HG03039 (cell line): ENCODE data around the gene WFDC5.

ENCODE experiments used
- ATAC-seq: cut with Tn5 transposase; IDR thresholded peaks from one replicate; pipeline ENCODE4 v1.9.1; 2021; ENCODE audit warnings: mild to moderate bottlenecking, moderate library complexity; ENCODE audit not compliant: unreplicated experiment

The WFDC5 gene

GRCh38 chr20:45115829-45116228 lies 855 bp upstream of the WFDC5 start:
- no peak for ATAC-seq

- no peak for ATAC-seq
Measured at GRCh38 chr20:45115386-45115774, 406 bp upstream of the WFDC5 start.

- ATAC-seq = no peak
Measured at GRCh38 chr20:45113865-45114264, 1.1 kb downstream of the WFDC5 start.

GRCh38 chr20:45112754-45113153 lies 2.2 kb downstream of the WFDC5 start:
- ATAC-seq = no peak

- no peak for ATAC-seq
Measured at GRCh38 chr20:45111799-45112471, 3.0 kb downstream of the WFDC5 start.

- ATAC-seq = no peak
Measured at GRCh38 chr20:45111285-45111684, 3.7 kb downstream of the WFDC5 start.

- ATAC-seq = no peak
Measured at GRCh38 chr20:45110301-45110700, 4.7 kb downstream of the WFDC5 start.

- ATAC-seq = no peak
Measured at GRCh38 chr20:45109634-45110033, 5.3 kb downstream of the WFDC5 start.

GRCh38 chr20:45105317-45105716 lies 9.7 kb downstream of the WFDC5 start:
- no peak for ATAC-seq

GRCh38 chr20:45104786-45105185 lies 10.2 kb downstream of the WFDC5 start:
- ATAC-seq = no peak

GRCh38 chr20:45103072-45103471 lies 11.9 kb downstream of the WFDC5 start:
- ATAC-seq = no peak

- no peak for ATAC-seq
Measured at GRCh38 chr20:45101333-45101850, 13.6 kb downstream of the WFDC5 start.

- ATAC-seq = no peak
Measured at GRCh38 chr20:45100563-45101245, 14.3 kb downstream of the WFDC5 start, which contains the start of gene KCNS1. Gene KCNS1, minus strand, starts transcription at chr20:45101127. Its CDS starts 1,891 bp downstream, at chr20:45099236.

- ATAC-seq = no peak
Measured at GRCh38 chr20:45098103-45098773, 16.7 kb downstream of the WFDC5 start.

GRCh38 chr20:45097485-45098102 lies 17.4 kb downstream of the WFDC5 start:
- ATAC-seq = no peak

- no peak for ATAC-seq
Measured at GRCh38 chr20:45096781-45097180, 18.2 kb downstream of the WFDC5 start.

GRCh38 chr20:45095805-45096238 lies 19.2 kb downstream of the WFDC5 start:
- no peak for ATAC-seq

GRCh38 chr20:45094864-45095574 lies 20.0 kb downstream of the WFDC5 start:
- ATAC-seq = no peak

- no peak for ATAC-seq
Measured at GRCh38 chr20:45094201-45094600, 20.8 kb downstream of the WFDC5 start.

GRCh38 chr20:45092898-45093297 lies 22.1 kb downstream of the WFDC5 start:
- no peak for ATAC-seq

GRCh38 chr20:45091366-45091765 lies 23.6 kb downstream of the WFDC5 start:
- ATAC-seq = no peak
